Esophagus squamous epithelium (tissue), 4 donors: ENCODE results near the gene LRRC56.

ENCODE experiments used
- CTCF ChIP-seq, 6 experiments: fragments of 450-650 bp in 4 of 6; fragments of 200-600 bp in 2 of 6; sonication (generic) in 2 of 6; IDR thresholded peaks; one replicate each; pipeline ENCODE4 v1.5.1; 2016 to 2019; ENCODE audit warnings: antibody characterized with exemption in 6 of 6, mild to moderate bottlenecking in 4 of 6, moderate library complexity in 4 of 6
- POLR2A ChIP-seq, 4 donors: fragments of 450-650 bp; IDR thresholded peaks; one replicate each; pipeline ENCODE4 v1.6.1; 2017; ENCODE audit warnings: antibody characterized with exemption in 4 of 4, mild to moderate bottlenecking in 4 of 4, moderate library complexity in 3 of 4

DNA sequence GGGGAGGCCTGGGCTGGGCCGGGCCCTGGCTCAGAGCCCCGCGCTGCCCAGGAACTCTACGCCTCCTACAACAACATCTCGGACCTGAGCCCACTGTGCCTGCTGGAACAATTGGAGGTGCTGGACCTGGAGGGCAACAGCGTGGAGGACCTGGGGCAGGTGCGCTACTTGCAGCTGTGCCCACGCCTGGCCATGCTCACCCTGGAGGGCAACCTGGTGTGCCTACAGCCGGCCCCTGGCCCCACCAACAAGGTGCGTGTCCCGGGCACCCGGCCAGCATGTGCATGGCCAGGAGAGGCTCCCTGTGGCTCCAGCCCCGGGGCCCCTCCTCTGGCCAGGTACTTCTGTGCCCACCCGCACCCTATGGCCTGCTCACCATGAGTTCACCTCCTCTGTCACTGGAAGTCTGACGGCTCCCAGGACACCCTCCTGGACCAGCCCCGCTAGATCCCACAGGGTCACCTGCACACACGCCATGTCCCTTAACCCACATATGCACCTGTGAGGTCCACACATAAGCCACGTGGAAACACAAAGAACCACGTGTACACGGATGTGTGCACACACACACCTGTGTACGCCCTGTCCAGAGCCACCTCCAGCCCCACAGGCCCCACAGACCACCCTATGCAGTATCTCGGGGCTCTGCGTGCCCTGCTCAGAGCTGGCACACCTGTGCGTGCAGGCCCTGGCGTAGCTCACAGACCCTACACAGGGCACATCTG is 12.9 kb downstream of the LRRC56 start:
- no peak for TF ChIP-seq CTCF (IDR thresholded peaks at IDR 0.05)
- no peak for TF ChIP-seq POLR2A (IDR thresholded peaks at IDR 0.05)
